GM12892 (cell line): Measurements from ENCODE around the gene APOL1.

Experiments
- DNase-seq: peaks from one replicate; pipeline ENCODE4 v3.0.0; 2011; ENCODE audit not compliant: insufficient read length
- FAIRE-seq: peaks from 2 replicates; lab custom pipeline; 2011; peaks lifted over from hg19 to GRCh38; lab: Jason Lieb, UNC
- POLR2A ChIP-seq: IDR thresholded peaks from 2 replicates; pipeline ENCODE4 v1.6.1; 2011; ENCODE audit warnings: low read depth, low read length, control low read depth
- POLR2AphosphoS5 ChIP-seq: IDR thresholded peaks from 2 replicates; pipeline ENCODE4 v1.6.1; 2011; ENCODE audit warnings: low read depth, low read length, control low read depth
- TAF1 ChIP-seq: IDR thresholded peaks from 2 replicates; pipeline ENCODE4 v1.6.1; 2011; ENCODE audit warnings: low read depth, mild to moderate bottlenecking, control low read depth, low read length, borderline replicate concordance

Gene APOL1

DNA sequence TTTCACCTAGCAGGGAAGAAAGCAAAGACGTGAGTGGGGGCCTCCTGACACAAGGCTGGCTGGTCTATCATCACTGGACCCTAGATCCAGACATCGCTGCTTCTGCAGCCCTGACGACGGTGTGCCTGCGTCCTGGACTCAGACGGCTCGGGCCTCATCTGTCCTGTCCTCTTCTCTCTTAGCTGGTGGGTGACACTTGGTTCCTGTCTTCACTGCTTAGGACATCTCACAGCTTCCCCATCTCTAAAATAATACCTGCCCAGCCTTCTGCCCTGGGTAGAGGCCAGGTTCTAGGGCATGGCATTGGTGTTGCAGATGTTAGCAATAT, 41.3 kb downstream of the APOL1 start:
- DNase-seq = no peak
- FAIRE-seq = no peak
- TF ChIP-seq TAF1 = no peak
- no peak for TF ChIP-seq POLR2A
- TF ChIP-seq POLR2AphosphoS5 = no peak

DNA sequence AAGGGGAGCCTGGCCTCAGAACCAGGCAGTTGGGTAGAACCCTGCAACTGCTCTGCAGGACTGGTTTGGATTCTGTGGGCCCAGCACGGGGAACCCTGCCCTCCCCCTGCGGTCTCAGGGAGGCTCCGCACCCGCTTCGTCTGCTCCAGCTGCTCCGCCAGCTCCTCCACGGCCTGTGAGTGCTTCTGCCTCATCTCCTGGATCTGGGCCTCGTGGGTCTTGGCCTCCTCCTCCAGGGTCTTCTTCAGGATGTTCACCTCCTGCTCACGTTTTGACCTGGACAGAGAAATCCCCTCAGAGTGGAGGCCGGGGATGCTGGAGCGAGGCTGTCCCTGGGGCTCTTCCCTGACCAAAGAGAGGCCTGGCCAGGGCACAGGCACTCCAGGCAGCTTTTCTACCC, 41.9 kb downstream of the APOL1 start:
- TF ChIP-seq POLR2A = no peak; the same call in 1 of the 2 replicates
- TF ChIP-seq TAF1 = no peak
- no peak for TF ChIP-seq POLR2AphosphoS5
- DNase-seq = no peak
- no peak for FAIRE-seq

DNA sequence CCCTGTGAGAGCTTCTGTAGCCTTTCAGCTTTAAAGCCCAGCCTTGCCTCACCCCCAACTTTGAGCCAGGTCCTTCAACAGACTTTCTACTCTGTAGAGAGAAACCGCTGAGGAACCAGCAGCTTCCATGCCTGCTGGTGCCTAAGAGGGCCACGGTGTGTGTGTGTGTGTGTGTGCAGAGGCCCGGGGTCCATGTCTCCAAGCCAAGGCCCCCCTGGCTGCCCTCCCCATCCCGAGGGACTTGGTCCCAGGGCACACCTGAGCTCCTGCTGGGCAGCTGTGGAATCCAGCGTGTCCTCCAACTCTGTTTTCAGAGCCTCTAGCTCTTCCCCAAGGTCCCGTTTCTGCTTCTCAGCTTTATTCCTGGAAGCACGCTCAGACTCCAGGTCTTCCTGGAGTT, 42.3 kb downstream of the APOL1 start:
- DNase-seq = no peak
- TF ChIP-seq TAF1 (no peak), POLR2A (no peak), POLR2AphosphoS5 (no peak)
- no peak for FAIRE-seq

DNA sequence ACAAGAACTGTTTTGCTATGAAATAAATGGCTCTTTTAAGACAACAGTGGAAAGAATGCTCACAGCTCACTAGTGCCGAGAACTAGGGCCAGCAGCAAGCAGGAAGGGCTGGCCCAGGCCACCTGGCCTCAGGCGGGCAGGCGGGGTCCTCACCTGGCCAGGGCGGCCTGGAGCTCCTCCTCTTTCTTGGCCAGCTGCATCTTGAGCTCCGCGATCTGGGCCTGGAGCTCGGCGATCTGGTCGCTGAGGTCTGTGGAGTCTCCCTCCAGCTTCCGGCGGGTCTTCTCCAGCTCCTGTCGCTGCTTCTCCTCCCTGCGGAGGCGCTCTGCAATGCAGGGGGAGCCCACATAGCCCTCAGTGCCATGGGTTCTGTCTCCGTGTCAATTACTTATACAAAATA, 43.8 kb downstream of the APOL1 start:
- TF ChIP-seq TAF1 (no peak), POLR2AphosphoS5 (no peak), POLR2A (no peak)
- FAIRE-seq (no peak), DNase-seq (no peak)

DNA sequence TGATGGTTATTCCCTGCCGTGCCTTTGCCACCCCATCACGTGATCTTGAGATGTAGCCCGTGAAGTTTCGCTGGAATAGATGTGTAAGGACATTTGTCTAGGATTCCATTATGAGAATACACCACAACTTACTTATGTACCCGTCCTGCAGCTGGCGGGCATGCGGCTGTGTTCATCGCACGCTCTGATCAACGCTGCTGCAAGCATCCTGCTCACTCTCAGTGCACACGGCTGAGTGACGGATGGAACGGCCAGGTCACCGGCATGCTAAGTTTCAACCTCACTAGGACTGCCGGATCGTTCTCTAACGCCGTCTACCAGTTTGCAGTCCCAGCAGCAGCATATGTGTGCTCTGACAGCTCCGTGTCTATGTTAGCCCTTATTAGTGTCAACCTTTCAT, 44.6 kb downstream of the APOL1 start:
- no peak for DNase-seq
- TF ChIP-seq TAF1 (no peak), POLR2AphosphoS5 (0 out of 2 replicates have a peak, but pooled peaks have one; percentile 25)
- no peak for FAIRE-seq

DNA sequence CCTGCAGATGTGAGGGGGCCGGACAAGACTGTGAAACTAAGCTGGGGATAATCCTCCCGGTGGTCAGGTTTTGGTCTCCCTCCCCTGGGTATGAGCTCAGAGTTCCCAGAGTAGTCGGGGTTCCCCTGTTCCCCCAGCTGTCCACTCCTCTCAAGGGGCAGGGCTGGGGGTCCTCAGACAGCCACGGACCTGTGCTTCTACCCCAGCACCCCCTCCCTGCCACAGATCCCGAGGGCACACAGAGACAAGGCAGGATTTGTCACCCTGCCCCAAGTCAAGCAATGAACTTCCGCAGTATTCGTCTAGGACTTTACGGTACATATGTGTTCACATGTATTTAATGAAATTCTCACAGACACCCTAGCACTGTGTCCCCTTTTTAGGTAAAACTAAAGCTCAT, 45.2 kb downstream of the APOL1 start:
- DNase-seq (no peak), FAIRE-seq (no peak)
- TF ChIP-seq POLR2AphosphoS5 = no peak; the same call in 1 of the 2 replicates
- no peak for TF ChIP-seq POLR2A
- TF ChIP-seq TAF1 = no peak

DNA sequence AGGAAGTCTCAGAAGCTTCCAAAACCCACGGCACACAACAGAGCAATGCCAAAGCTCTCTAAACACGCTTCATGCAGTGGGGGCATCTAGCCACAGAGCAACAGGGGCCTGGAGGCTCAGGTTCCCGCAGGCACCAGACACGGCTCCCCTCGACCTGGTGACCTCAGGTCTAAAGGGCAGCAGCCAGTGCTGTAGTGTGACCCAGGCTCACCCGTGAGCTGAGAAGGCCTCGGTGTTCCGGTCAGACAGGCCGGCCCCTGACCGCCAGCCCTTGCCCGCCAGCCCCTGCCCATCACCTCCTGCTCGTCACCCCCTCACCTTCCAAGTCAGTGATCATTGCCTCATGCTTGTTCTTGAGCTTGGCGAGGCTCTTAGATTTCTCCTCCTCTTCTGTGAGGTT, 45.7 kb downstream of the APOL1 start:
- DNase-seq (no peak), FAIRE-seq (no peak)
- no peak for TF ChIP-seq TAF1
- TF ChIP-seq POLR2AphosphoS5 = no peak; the same call in 1 of the 2 replicates
- no peak for TF ChIP-seq POLR2A

DNA sequence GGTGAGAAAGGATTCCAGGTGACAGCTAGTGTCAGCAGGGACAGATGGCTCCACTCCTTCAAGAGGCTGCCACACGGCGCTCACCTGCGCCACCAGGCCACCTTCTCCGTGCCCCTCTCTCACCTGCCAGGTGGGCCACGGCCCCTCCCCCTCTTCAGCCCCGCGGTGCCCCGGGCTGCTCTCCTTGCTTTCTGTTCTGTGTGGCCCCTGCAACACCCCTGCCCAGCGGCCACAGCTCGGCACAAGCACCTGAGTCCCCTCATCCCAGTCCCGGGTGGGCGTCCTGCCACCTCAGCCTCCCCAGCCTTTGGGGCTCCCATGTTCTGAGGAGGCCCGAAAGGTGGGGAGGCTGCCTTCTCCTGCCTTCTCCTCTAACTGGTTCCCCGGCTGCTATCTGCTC, 46.4 kb downstream of the APOL1 start:
- FAIRE-seq = no peak
- DNase-seq = no peak
- TF ChIP-seq POLR2AphosphoS5 (no peak), TAF1 (no peak), POLR2A (no peak; the same call in 1 of the 2 replicates)

DNA sequence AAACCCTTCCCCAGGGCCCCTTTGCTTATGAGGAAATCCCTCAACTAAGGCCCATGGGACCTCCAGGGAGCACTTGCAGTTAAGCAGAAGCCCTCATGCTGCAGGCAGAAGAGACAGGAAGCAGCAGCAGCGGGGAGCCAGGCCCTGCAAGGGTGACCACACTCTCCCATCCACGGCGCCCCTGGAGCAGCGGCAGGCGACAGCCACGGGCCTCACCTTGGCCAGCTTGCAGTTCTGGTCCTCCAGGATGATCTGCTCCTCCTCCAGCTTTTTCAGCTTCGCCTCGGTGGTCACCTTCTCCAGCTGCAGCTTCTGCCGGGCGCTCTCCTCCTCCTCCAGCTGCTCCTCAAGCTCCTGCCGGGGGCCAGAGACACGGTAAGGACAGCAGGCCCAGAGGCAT, 47.0 kb downstream of the APOL1 start:
- FAIRE-seq = no peak

DNA sequence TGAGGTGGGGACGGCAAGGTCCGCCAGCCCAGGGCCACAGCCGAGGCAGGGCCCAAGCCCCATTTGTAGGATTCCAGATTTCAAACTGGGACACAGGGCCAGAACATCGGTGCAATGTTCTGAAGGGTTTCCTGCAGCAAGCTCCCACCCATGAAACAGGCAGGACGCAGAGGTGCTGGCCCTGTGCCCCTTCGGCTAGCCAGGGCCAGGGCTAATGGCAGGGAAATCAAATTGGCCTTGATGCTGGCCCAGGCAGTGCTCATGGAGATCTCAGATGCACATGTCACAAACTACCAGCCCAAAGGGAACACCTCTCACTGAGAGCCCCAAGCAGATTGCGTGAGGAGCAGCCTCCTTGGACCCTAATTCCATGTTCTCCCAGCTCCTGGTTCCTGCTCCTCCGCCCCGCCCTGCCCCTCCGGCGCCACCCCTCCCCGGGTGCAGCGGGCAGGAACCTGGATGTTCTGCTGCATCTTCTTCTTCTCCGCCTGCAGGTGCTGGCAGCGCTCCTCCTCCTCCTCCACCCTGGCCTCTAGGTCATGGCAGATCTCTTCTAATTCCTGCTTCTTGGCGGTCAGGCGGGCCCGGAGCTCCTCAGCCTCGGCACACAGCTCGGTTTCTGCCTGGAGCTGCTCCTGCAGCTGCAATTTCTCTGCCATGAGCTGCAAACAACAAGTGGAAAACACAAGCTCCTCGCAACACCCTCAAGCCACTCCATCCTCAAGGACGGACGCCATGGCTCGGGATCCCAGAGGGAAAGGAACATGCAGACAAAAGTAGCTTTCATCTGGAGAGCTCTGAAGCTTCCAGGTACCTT, 47.7 kb downstream of the APOL1 start:
- FAIRE-seq (no peak), DNase-seq (no peak)
- TF ChIP-seq TAF1 (no peak), POLR2A (peak; percentile 6; the same call in 1 of the 2 replicates), POLR2AphosphoS5 (no peak)

More for the DNA sequence above, 47.0 kb downstream of the APOL1 start:
- TF ChIP-seq TAF1 = no peak
- DNase-seq = no peak

DNA sequence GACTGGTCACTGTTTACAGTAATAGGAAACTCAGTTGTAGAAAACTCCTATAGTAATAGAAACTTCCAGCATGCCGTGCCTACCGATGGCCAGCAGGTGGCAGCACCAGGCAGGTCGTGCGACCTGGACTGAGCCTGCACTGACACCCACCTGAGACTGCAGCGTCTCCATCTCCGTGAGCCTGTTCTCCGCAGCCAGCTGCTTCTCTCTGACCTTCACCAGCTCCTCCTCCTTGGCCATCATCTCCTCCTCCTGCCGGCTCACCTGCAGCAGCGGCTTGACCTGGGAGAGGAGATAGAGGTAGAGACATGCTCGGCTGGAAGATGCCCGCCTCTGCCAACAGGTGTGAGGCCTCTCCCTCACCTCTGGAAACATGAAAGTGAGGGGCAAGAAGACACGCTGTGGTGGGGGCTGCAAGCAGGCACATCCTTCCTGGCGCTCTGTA, 48.5 kb downstream of the APOL1 start:
- FAIRE-seq = peak; percentile 97
- DNase-seq = peak; percentile 76
- 0 out of 2 replicates have a peak, but pooled peaks have one; percentile 65 for TF ChIP-seq POLR2AphosphoS5
- no peak for TF ChIP-seq TAF1
- no peak; the same call in 1 of the 2 replicates for TF ChIP-seq POLR2A

DNA sequence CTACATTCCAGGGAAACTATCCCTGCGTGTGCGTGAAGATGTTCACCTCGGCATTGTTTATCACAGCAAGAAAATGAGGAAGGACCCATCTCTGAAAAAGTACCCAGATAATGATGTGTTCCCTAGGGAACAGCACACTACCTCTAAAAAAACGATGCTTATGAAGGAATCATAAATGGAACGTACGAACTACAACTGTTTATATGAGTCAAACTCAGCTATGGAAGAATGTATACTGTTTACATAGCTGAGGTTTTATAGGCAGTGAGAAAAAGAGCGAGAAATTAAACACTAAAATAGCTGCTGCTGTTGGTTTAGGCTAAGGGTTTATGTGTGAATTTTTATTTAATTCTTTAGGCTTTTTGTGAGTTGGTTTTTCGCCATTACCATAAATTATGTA, 48.9 kb downstream of the APOL1 start:
- no peak for DNase-seq
- no peak for FAIRE-seq
- TF ChIP-seq POLR2A (no peak; the same call in 1 of the 2 replicates), POLR2AphosphoS5 (no peak), TAF1 (no peak)

DNA sequence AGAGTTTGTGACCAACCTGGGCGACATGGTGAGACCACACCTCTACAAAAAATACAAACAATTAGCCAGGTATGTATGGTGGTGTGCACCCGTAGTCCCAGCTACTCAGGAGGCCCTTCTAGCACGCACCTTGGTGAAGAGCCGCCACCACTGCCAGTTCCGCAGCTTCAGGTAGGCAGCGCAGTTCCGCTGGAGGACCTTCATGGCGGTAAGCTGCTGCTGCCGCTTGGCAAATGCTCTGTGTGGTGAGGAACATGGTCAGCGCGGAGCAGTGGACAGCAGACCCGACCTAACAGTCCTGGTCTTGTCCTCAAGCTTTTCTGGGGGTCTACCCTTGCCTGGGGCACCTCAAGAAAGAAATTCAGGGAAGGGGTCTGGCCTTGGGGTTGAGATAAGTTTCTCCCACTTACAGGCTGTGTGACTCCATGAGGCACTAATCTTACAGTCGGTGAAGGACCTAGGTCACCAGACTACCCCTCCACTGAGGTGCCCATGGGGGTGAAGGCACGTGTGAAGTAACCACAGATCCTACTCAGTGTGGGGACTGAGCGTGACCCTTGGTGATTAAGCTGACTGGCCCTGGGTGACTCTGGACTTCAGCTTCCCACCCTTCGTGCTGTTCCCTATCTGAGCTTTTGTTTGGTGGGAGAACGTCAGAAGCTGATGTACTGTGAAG, 49.6 kb downstream of the APOL1 start:
- no peak for DNase-seq
- TF ChIP-seq POLR2A = peak; percentile 47
- peak; percentile 53 for TF ChIP-seq POLR2AphosphoS5
- TF ChIP-seq TAF1 = no peak
- no peak for FAIRE-seq
